HG03103 (cell line): ENCODE data around the gene LCLAT1.
"Not testable (repeated sequence)": the region's sequence is repeated elsewhere in the genome, so short reads cannot be mapped to it uniquely, and the experiment has no call there.

Source experiments
- ATAC-seq: cut with Tn5 transposase; IDR thresholded peaks from one replicate; pipeline ENCODE4 v1.9.1; 2021; ENCODE audit warnings: low read depth; ENCODE audit not compliant: unreplicated experiment

LCLAT1 gene

GRCh38 chr2:30453498-30453897 is 6.5 kb downstream of the LCLAT1 start:
- no peak for ATAC-seq

- no peak for ATAC-seq
Measured at GRCh38 chr2:30454571-30454970, 7.5 kb downstream of the LCLAT1 start.

GRCh38 chr2:30455114-30455738 is 8.2 kb downstream of the LCLAT1 start:
- ATAC-seq: no peak

- no peak for ATAC-seq
Measured at GRCh38 chr2:30456106-30456505, 9.1 kb downstream of the LCLAT1 start.

GRCh38 chr2:30456579-30456978 is 9.5 kb downstream of the LCLAT1 start:
- no peak for ATAC-seq

GRCh38 chr2:30457296-30457695 is 10.2 kb downstream of the LCLAT1 start:
- no peak for ATAC-seq

GRCh38 chr2:30459140-30459539 is 12.1 kb downstream of the LCLAT1 start:
- ATAC-seq: no peak

GRCh38 chr2:30462131-30462857 is 15.2 kb downstream of the LCLAT1 start:
- no peak for ATAC-seq

- ATAC-seq: no peak
Measured at GRCh38 chr2:30463535-30463934, 16.5 kb downstream of the LCLAT1 start.

GRCh38 chr2:30464544-30465170 is 17.6 kb downstream of the LCLAT1 start:
- ATAC-seq: no peak

GRCh38 chr2:30465171-30465545 is 18.1 kb downstream of the LCLAT1 start:
- ATAC-seq: no peak

GRCh38 chr2:30466216-30466615 is 19.2 kb downstream of the LCLAT1 start:
- ATAC-seq: no peak

- ATAC-seq: not testable (repeated sequence)
Measured at GRCh38 chr2:30467062-30467826, 20.2 kb downstream of the LCLAT1 start.

- no peak for ATAC-seq
Measured at GRCh38 chr2:30470426-30470825, 23.4 kb downstream of the LCLAT1 start.

GRCh38 chr2:30472326-30472725 is 25.3 kb downstream of the LCLAT1 start:
- no peak for ATAC-seq

GRCh38 chr2:30475542-30475941 is 28.5 kb downstream of the LCLAT1 start:
- no peak for ATAC-seq

GRCh38 chr2:30476636-30477035 is 29.6 kb downstream of the LCLAT1 start:
- ATAC-seq: no peak

GRCh38 chr2:30480703-30481322 is 33.8 kb downstream of the LCLAT1 start:
- no peak for ATAC-seq

- ATAC-seq: no peak
Measured at GRCh38 chr2:30481323-30481800, 34.3 kb downstream of the LCLAT1 start.

GRCh38 chr2:30482011-30482410 is 35.0 kb downstream of the LCLAT1 start:
- no peak for ATAC-seq

- no peak for ATAC-seq
Measured at GRCh38 chr2:30484145-30484544, 37.1 kb downstream of the LCLAT1 start.
